Measurements from ENCODE around the gene NHLH1.

The NHLH1 gene

GRCh38 chr1:160328184-160328583 lies 38.7 kb upstream of the NHLH1 start:
- Histone ChIP-seq H3K9ac (ENCODE audit: low read length) (no peak overlapping the region), H3K9me3 (ENCODE audit: insufficient read depth, low read depth, low read length) (no peaks in the 10 kb centered on the region), H3K79me2 (ENCODE audit: control insufficient read depth, insufficient read depth, low read length, poor library complexity) (no peaks in the 10 kb centered on the region), H3K23ac (ENCODE audit: low read length) (no peak overlapping the region), H2AK5ac (ENCODE audit: low read length) (no peak overlapping the region), H3K4me2 (ENCODE audit: low read length) (no peak overlapping the region), H3K27ac (ENCODE audit: low read depth, low read length) (no peak overlapping the region), H4K91ac (ENCODE audit: low read depth, low read length) (no peak overlapping the region), H3K4ac (ENCODE audit: low read depth, low read length) (no peak overlapping the region), H3K36me3 (ENCODE audit: control insufficient read depth in 1 of 2, insufficient read depth in 2 of 2, low read length in 2 of 2) (peaks cover 45 to 54% of the 10 kb centered on the region in 2 experiments), H3K4me3 (ENCODE audit: low read depth, low read length) (no peak overlapping the region), H4K12ac (ENCODE audit: low read depth, low read length) (no peak overlapping the region), H2AFZ (ENCODE audit: insufficient read depth, low read length, poor library complexity) (no peak overlapping the region), H4K8ac (ENCODE audit: low read depth, low read length) (no peak overlapping the region), H2BK120ac (ENCODE audit: insufficient read depth, low read length, poor library complexity) (no peak overlapping the region), H2BK12ac (ENCODE audit: low read length) (no peak overlapping the region), H2BK5ac (ENCODE audit: low read depth, low read length, poor library complexity) (no peak overlapping the region), H3K14ac (ENCODE audit: low read length) (no peak overlapping the region), H3K27me3 (ENCODE audit: insufficient read depth, low read length) (no peaks in the 10 kb centered on the region), H3K18ac (ENCODE audit: low read length) (no peak overlapping the region), H3K4me1 (ENCODE audit: control insufficient read depth in 1 of 2, insufficient read depth in 2 of 2, low read length in 2 of 2) (no peaks in the 10 kb centered on the region), H3K79me1 (ENCODE audit: low read length) (no peaks in the 10 kb centered on the region)
- no CpG with 5 or more reads among the region's 8 CpGs for WGBS (ENCODE audit: extremely low coverage, insufficient coverage, insufficient read length)
- DNase-seq = no peak

DNA sequence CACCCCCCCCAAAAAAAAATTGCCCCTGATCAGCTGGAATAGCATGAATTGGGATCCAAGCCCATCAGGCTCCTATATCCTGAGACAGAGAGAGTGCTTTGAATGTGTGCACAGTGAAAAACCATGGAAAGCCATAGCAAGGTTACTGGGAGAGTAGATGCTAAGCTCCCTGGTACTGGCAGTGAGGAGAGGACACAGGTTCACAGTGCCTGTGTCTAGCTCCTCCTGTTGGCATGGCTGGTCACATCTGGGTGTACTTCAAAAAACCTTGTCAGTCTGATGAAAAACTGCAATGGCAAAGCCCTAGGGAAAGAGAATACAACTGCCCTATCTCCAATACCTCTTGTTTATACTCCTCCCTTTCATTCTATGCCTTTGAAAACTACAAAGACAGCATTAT lies 36.8 kb upstream of the NHLH1 start:
- Histone ChIP-seq H2AFZ (ENCODE audit: insufficient read depth, low read length, poor library complexity) (no peak overlapping the region), H2BK5ac (ENCODE audit: low read depth, low read length, poor library complexity) (no peak overlapping the region), H2BK12ac (ENCODE audit: low read length) (no peak overlapping the region), H3K4me2 (ENCODE audit: low read length) (no peak overlapping the region), H3K27ac (ENCODE audit: low read depth, low read length) (no peak overlapping the region), H3K4me3 (ENCODE audit: low read depth, low read length) (no peak overlapping the region), H3K9ac (ENCODE audit: low read length) (no peak overlapping the region), H3K18ac (ENCODE audit: low read length) (no peak overlapping the region), H3K4ac (ENCODE audit: low read depth, low read length) (no peak overlapping the region), H3K79me2 (ENCODE audit: control insufficient read depth, insufficient read depth, low read length, poor library complexity) (no peaks in the 10 kb centered on the region), H3K14ac (ENCODE audit: low read length) (no peak overlapping the region), H3K23ac (ENCODE audit: low read length) (no peak overlapping the region), H4K91ac (ENCODE audit: low read depth, low read length) (no peak overlapping the region), H4K8ac (ENCODE audit: low read depth, low read length) (no peak overlapping the region), H3K36me3 (ENCODE audit: control insufficient read depth in 1 of 2, insufficient read depth in 2 of 2, low read length in 2 of 2) (peaks cover 36 to 55% of the 10 kb centered on the region in 2 experiments), H2AK5ac (ENCODE audit: low read length) (no peak overlapping the region), H3K79me1 (ENCODE audit: low read length) (no peaks in the 10 kb centered on the region), H3K9me3 (ENCODE audit: insufficient read depth, low read depth, low read length) (no peaks in the 10 kb centered on the region), H3K27me3 (ENCODE audit: insufficient read depth, low read length) (no peaks in the 10 kb centered on the region), H2BK120ac (ENCODE audit: insufficient read depth, low read length, poor library complexity) (no peak overlapping the region), H3K4me1 (ENCODE audit: control insufficient read depth in 1 of 2, insufficient read depth in 2 of 2, low read length in 2 of 2) (no peaks in the 10 kb centered on the region), H4K12ac (ENCODE audit: low read depth, low read length) (no peak overlapping the region)
- no peak for DNase-seq

DNA sequence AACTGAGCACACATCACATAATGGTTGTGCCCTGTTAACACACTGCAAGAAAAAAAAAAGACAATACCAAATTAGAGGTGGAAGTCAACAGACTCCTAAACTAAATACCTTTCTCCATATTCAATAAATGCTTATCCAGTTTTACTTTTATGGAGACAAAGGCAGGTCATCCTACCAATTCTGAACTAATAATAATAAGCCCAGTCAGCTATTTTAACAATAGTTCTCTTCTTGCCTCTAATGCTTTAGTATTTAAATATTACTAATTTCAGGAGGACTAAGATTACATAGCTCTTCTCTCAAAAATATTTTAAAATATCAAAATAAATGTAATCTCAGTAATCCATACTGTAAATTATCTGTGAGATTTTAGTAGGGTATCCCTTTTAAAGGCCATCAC lies 34.4 kb upstream of the NHLH1 start:
- H2BK120ac ChIP-seq (ENCODE audit: insufficient read depth, low read length, poor library complexity) = no peak overlapping the region
- no peak overlapping the region for H4K8ac ChIP-seq (ENCODE audit: low read depth, low read length)
- no peak overlapping the region for H3K18ac ChIP-seq (ENCODE audit: low read length)
- H3K14ac ChIP-seq (ENCODE audit: low read length) = no peak overlapping the region
- peaks cover 31 to 46% of the 10 kb centered on the region in 2 experiments for H3K36me3 ChIP-seq (ENCODE audit: control insufficient read depth in 1 of 2, insufficient read depth in 2 of 2, low read length in 2 of 2)
- H2AFZ ChIP-seq (ENCODE audit: insufficient read depth, low read length, poor library complexity) = no peak overlapping the region
- no peak overlapping the region for H3K4me2 ChIP-seq (ENCODE audit: low read length)
- no peak overlapping the region for H3K4me3 ChIP-seq (ENCODE audit: low read depth, low read length)
- no peak overlapping the region for H3K9ac ChIP-seq (ENCODE audit: low read length)
- no peak overlapping the region for H3K4ac ChIP-seq (ENCODE audit: low read depth, low read length)
- H2AK5ac ChIP-seq (ENCODE audit: low read length) = no peak overlapping the region
- H2BK5ac ChIP-seq (ENCODE audit: low read depth, low read length, poor library complexity) = no peak overlapping the region
- H3K9me3 ChIP-seq (ENCODE audit: insufficient read depth, low read depth, low read length) = no peaks in the 10 kb centered on the region
- no peaks in the 10 kb centered on the region for H3K79me2 ChIP-seq (ENCODE audit: control insufficient read depth, insufficient read depth, low read length, poor library complexity)
- H3K23ac ChIP-seq (ENCODE audit: low read length) = no peak overlapping the region
- H3K27ac ChIP-seq (ENCODE audit: low read depth, low read length) = no peak overlapping the region
- H2BK12ac ChIP-seq (ENCODE audit: low read length) = no peak overlapping the region
- no peaks in the 10 kb centered on the region for H3K4me1 ChIP-seq (ENCODE audit: control insufficient read depth in 1 of 2, insufficient read depth in 2 of 2, low read length in 2 of 2)
- no peaks in the 10 kb centered on the region for H3K27me3 ChIP-seq (ENCODE audit: insufficient read depth, low read length)
- no peak for DNase-seq
- H3K79me1 ChIP-seq (ENCODE audit: low read length) = no peaks in the 10 kb centered on the region
- no peak overlapping the region for H4K12ac ChIP-seq (ENCODE audit: low read depth, low read length)
- H4K91ac ChIP-seq (ENCODE audit: low read depth, low read length) = no peak overlapping the region

DNA sequence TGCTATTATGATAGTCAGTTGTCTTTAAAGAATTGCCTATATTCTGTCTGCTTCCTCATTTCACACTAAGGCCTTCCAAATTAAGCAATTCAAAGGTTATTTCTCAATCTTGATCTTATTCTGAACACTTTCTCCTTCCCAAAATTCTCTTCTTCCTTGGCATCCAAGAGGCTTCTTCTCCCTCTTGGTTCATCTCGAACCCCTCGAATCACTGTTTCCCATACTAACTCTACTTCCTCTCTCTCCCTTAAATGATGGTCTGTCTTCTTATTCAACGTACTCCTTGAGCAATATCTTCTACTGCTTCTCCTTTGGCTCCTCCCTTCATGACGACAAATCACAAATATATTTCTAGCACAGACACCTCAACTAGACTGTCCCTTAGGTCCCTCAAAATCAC lies 28.3 kb upstream of the NHLH1 start:
- Histone ChIP-seq H4K91ac (ENCODE audit: low read depth, low read length) (no peak overlapping the region), H4K12ac (ENCODE audit: low read depth, low read length) (no peak overlapping the region), H3K9me3 (ENCODE audit: insufficient read depth, low read depth, low read length) (no peaks in the 10 kb centered on the region), H2BK12ac (ENCODE audit: low read length) (no peak overlapping the region), H3K36me3 (ENCODE audit: control insufficient read depth in 1 of 2, insufficient read depth in 2 of 2, low read length in 2 of 2) (peaks cover 5 to 18% of the 10 kb centered on the region in 2 experiments), H3K9ac (ENCODE audit: low read length) (no peak overlapping the region), H3K4me3 (ENCODE audit: low read depth, low read length) (no peak overlapping the region), H2AK5ac (ENCODE audit: low read length) (no peak overlapping the region), H3K14ac (ENCODE audit: low read length) (no peak overlapping the region), H3K79me1 (ENCODE audit: low read length) (peaks cover 9% of the 10 kb centered on the region), H3K27me3 (ENCODE audit: insufficient read depth, low read length) (no peaks in the 10 kb centered on the region), H3K4me2 (ENCODE audit: low read length) (no peak overlapping the region), H3K4ac (ENCODE audit: low read depth, low read length) (no peak overlapping the region), H3K18ac (ENCODE audit: low read length) (no peak overlapping the region), H3K4me1 (ENCODE audit: control insufficient read depth in 1 of 2, insufficient read depth in 2 of 2, low read length in 2 of 2) (peaks cover 0 to 1% of the 10 kb centered on the region in 2 experiments), H2AFZ (ENCODE audit: insufficient read depth, low read length, poor library complexity) (no peak overlapping the region), H4K8ac (ENCODE audit: low read depth, low read length) (no peak overlapping the region), H3K23ac (ENCODE audit: low read length) (no peak overlapping the region), H3K27ac (ENCODE audit: low read depth, low read length) (no peak overlapping the region), H2BK5ac (ENCODE audit: low read depth, low read length, poor library complexity) (no peak overlapping the region), H2BK120ac (ENCODE audit: insufficient read depth, low read length, poor library complexity) (no peak overlapping the region), H3K79me2 (ENCODE audit: control insufficient read depth, insufficient read depth, low read length, poor library complexity) (peaks cover 14% of the 10 kb centered on the region)
- no peak for DNase-seq
- WGBS (ENCODE audit: extremely low coverage, insufficient coverage, insufficient read length) = no CpG with 5 or more reads among the region's 4 CpGs
